Lung (tissue), 12 donors: ENCODE measurements around the gene TBC1D22A. TPM values are rescaled to one million over a fixed set of nuclear protein-coding genes. Genes with fewer than 3 reads are reported as not detected.
"Not testable (repeated sequence)": the region's sequence is repeated elsewhere in the genome, so short reads cannot be mapped to it uniquely, and the experiment has no call there.

Experiments
- ATAC-seq: fragments of 200-7000 bp; cut with Tn5 transposase; one replicate; pipeline ENCODE4 v1.9.1; 2020; ENCODE audit warnings: moderate number of reproducible peaks; ENCODE audit not compliant: insufficient read depth, low FRiP score
- DNase-seq, 3 donors: peaks; one replicate each; pipeline ENCODE4 v3.0.0-alpha.2; 2013 to 2017
- H3K27ac ChIP-seq, 2 donors: one replicate each; pipeline ENCODE4 v1.5.1; 2013; ENCODE audit warnings: mild to moderate bottlenecking in 2 of 2, moderate library complexity in 2 of 2, control low read depth in 1 of 2, inconsistent platforms in 1 of 2, low read depth in 1 of 2, low read length in 1 of 2
- H3K27me3 ChIP-seq, 3 donors: one replicate each; pipeline ENCODE4 v1.5.1; 2013; ENCODE audit warnings: low read length in 2 of 3; ENCODE audit not compliant: control insufficient read depth in 3 of 3, insufficient read depth in 3 of 3
- H3K36me3 ChIP-seq, 4 donors: one replicate each; pipeline ENCODE4 v1.5.1; 2013; ENCODE audit warnings: low read length in 4 of 4, mild to moderate bottlenecking in 1 of 4, moderate library complexity in 1 of 4; ENCODE audit not compliant: control insufficient read depth in 4 of 4, insufficient read depth in 4 of 4
- H3K4me1 ChIP-seq, 5 donors: one replicate each; pipeline ENCODE4 v1.5.1; 2013; ENCODE audit warnings: low read length in 5 of 5, mild to moderate bottlenecking in 2 of 5, moderate library complexity in 1 of 5; ENCODE audit not compliant: control insufficient read depth in 5 of 5, insufficient read depth in 5 of 5
- H3K4me3 ChIP-seq: one replicate; pipeline ENCODE4 v1.5.1; 2013; ENCODE audit warnings: mild to moderate bottlenecking, control low read depth, moderate library complexity
- H3K9ac ChIP-seq, 2 donors: one replicate each; pipeline ENCODE4 v1.5.1; 2013; ENCODE audit warnings: low read length in 2 of 2, control low read depth in 1 of 2; ENCODE audit not compliant: insufficient read depth in 1 of 2
- H3K9me3 ChIP-seq, 4 donors: one replicate each; pipeline ENCODE4 v1.5.1; 2013; ENCODE audit warnings: low read length in 3 of 4, mild to moderate bottlenecking in 1 of 4, moderate library complexity in 1 of 4; ENCODE audit not compliant: control insufficient read depth in 4 of 4, insufficient read depth in 3 of 4
- CTCF ChIP-seq: IDR thresholded peaks from 2 replicates; pipeline ENCODE4 v1.5.1; 2012; ENCODE audit warnings: mild to moderate bottlenecking; ENCODE audit errors: control extremely low read depth, extremely low read depth
- WGBS, 2 donors: extraction: QIAGEN DNeasy Blood & Tissue Kit; methylation state at CpG; one replicate each; pipeline ENCODE4 v1.1.7; 2013; 5-methylcytosine and 5-hydroxymethylcytosine counted together
- polyA plus RNA-seq, 2 donors: library from polyadenylated mRNA; stranded (reverse); fragments of 200-250 nt; gene quantifications; one replicate each; pipeline ENCODE4 v1.2.1, GENCODE V29; 2013
- total RNA-seq, 2 donors: library from RNA; depleted of rRNA in 1 of 2; stranded (reverse); fragments of >200 nt in 1 of 2; gene quantifications; one replicate each; pipeline ENCODE4 v1.2.1, GENCODE V29; 2014 to 2021
- donor health status: control.
- donor health status: control.
- donor health status: Bipolar disorder and iron deficiency.
- donor health status: healthy.
- donor health status: DM: yes; HTN: yes; CAD: no.

The TBC1D22A gene
- total and polyA plus RNA-seq, 4 donors, result 20.2 to 38.4 (median 21.0) TPM

- WGBS, 2 donors, result 94 to 95% methylated on average over 25 of the region's 25 CpGs
- no peaks in the 10 kb centered on the region for H3K27me3 ChIP-seq
- TF ChIP-seq CTCF, result no peak
- peaks cover 0 to 10% (median 0%) of the 10 kb centered on the region in 5 donors for H3K4me1 ChIP-seq
- H3K9me3 ChIP-seq, result no peaks in the 10 kb centered on the region
- H3K9ac ChIP-seq, result no peak overlapping the region
- H3K4me3 ChIP-seq, result no peak overlapping the region
- DNase-seq, result peak in 1 of 3 donors; percentile 5
- no peak for ATAC-seq
- no peak overlapping the region for H3K27ac ChIP-seq
- H3K36me3 ChIP-seq, result peaks cover 0 to 4% (median 0%) of the 10 kb centered on the region in 4 donors
Observed at GRCh38 chr22:47168900-47169800, 406.7 kb downstream of the TBC1D22A start.

DNA sequence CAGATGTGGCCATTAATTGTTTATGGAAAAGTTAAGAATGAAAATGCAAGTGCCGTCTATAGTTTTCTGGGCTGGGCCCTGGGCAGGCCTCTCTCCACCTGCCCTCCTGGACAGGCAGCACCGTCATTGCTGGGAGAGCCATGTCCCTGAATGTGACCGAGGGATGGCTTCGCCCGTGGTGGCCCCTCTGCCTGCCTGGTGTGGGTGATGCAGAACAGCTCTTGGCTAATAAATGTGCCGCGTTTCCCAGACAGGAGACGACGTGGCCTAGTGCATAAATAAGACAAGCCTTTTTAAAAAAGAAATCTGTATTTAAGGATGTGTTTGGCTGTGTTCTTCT lies 407.3 kb downstream of the TBC1D22A start:
- TF ChIP-seq CTCF, result no peak
- H3K4me1 ChIP-seq, result peaks cover 0 to 11% (median 2%) of the 10 kb centered on the region in 5 donors
- H3K36me3 ChIP-seq, result peaks cover 0 to 4% (median 0%) of the 10 kb centered on the region in 4 donors
- 94 to 98% methylated on average over 9 of the region's 9 CpGs for WGBS, 2 donors
- no peak overlapping the region for H3K27ac ChIP-seq
- no peaks in the 10 kb centered on the region for H3K9me3 ChIP-seq
- DNase-seq (peak in 1 of 3 donors; percentile 5), ATAC-seq (no peak)
- no peak overlapping the region for H3K4me3 ChIP-seq
- H3K27me3 ChIP-seq, result no peaks in the 10 kb centered on the region
- H3K9ac ChIP-seq, result no peak overlapping the region

DNA sequence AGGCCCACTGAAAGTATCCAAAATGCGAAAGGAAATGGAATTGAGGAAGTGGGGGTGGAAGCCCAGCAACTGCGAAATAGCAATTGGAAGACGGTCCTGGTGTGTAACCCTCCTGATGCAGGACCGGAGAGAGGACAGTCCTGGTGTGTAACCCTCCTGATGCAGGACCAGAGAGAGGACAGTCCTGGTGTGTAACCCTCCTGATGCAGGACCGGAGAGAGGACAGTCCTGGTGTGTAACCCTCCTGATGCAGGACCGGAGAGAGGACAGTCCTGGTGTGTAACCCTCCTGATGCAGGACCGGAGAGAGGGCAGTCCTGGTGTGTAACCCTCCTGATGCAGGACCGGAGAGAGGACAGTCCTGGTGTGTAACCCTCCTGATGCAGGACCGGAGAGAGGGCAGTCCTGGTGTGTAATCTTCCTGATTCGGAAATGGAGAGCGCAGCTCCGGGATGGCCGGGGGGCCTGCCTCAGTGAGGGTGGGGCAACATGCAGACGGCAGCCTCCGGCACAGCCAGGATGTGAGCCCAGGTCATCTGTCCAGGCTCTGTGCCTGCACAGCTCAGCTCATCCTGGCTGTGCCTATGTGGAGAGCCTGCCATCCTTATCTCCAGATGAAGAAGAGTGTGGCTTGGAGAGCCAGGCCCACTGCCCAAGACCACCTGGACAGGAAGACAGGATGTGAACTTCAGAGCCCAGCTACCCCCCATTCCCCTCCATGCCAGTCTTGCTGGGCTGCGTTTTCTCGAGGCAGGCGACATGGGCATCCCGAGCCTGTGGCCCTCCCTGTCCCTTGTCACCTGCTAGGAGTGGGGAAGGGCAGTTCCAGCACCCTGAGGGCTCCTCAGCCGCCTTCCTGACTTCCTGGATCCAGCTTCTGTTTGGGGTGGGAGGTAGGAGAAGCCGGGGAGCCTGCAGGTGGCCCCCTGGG lies 408.3 kb downstream of the TBC1D22A start:
- WGBS, 2 donors, result 81 to 89% methylated on average over 20 to 21 of the region's 21 CpGs
- H3K27me3 ChIP-seq, ATAC-seq, H3K36me3 ChIP-seq, H3K27ac ChIP-seq, H3K9ac ChIP-seq, H3K9me3 ChIP-seq, H3K4me3 ChIP-seq: not testable (repeated sequence)
- H3K4me1 ChIP-seq, result peaks cover 0 to 21% (median 5%) of the 10 kb centered on the region in 5 donors
- peak in 1 of 3 donors; percentile 10 for DNase-seq
